Stimulated activated CD8-positive, alpha-beta memory T cell treated with anti-CD3 and anti-CD28 coated beads, Interleukin-12 subunit alpha, Interleukin-12 subunit beta, amount 100 ng/mL, for 24 hours (primary cell): ENCODE data around the gene RGPD3.

Experiments used
- DNase-seq: peaks from one replicate; pipeline ENCODE4 v3.0.0-alpha.2; 2020; ENCODE audit errors: extremely low read depth

Gene RGPD3

GRCh38 chr2:106342831-106343251 lies 125.4 kb downstream of the RGPD3 start:
- no peak for DNase-seq

- DNase-seq: no peak
These were observed 126.5 kb downstream of the RGPD3 start for GRCh38 chr2:106341666-106342065.
